ENCODE measurements around the gene TMBIM1.

DNA sequence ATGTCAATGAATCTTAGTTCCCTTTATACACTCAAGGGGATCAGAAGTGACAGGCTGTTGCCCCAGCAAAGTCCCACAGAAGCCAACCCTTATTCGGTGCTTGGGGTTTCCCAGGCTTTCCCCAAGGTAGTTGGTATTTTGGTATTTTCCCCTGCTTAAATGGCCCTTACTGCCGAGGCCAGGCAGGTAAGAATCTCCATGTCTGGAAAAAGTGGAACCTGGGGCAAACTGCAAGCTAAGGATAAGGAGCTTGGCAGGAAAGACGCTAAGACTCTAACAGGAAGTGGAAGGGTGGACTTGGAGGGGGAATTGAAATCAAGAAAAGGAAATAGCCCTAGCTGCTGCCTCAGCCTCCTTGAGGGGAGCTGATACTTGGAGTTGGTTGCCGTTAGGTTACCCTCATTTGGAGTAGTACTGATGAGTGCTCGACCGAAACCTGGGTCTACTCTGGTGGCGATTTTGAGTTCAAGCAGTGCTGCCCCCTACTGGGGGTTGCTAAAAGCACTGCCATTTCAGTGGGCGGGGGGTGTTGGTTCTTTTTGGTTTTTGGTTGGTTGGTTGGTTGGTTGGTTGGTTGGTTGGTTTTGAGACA lies 34.8 kb downstream of the TMBIM1 start:
- TF ChIP-seq, protein P1, sequence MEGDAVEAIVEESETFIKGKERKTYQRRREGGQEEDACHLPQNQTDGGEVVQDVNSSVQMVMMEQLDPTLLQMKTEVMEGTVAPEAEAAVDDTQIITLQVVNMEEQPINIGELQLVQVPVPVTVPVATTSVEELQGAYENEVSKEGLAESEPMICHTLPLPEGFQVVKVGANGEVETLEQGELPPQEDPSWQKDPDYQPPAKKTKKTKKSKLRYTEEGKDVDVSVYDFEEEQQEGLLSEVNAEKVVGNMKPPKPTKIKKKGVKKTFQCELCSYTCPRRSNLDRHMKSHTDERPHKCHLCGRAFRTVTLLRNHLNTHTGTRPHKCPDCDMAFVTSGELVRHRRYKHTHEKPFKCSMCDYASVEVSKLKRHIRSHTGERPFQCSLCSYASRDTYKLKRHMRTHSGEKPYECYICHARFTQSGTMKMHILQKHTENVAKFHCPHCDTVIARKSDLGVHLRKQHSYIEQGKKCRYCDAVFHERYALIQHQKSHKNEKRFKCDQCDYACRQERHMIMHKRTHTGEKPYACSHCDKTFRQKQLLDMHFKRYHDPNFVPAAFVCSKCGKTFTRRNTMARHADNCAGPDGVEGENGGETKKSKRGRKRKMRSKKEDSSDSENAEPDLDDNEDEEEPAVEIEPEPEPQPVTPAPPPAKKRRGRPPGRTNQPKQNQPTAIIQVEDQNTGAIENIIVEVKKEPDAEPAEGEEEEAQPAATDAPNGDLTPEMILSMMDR (IDR thresholded peaks at IDR 0.05), result peak; percentile 85
- no peak for TF ChIP-seq ZFX (IDR thresholded peaks at IDR 0.05; ENCODE audit: borderline replicate concordance)

All from 22Rv1 (cell line).